Stimulated activated CD8-positive, alpha-beta memory T cell treated with anti-CD3 and anti-CD28 coated beads, Interleukin-12 subunit alpha, Interleukin-12 subunit beta, amount 100 ng/mL, for 1 hour (primary cell): ENCODE measurements around the gene FCRL1.

Experiments used
- DNase-seq: peaks from one replicate; pipeline ENCODE4 v3.0.0-alpha.2; 2020; ENCODE audit warnings: low read depth

Gene FCRL1

GRCh38 chr1:157819896-157820295, at the start of gene FCRL1:
FCRL1 (minus strand) TSS chr1:157820120; CDS start chr1:157820037, 83 bp downstream.
- no peak for DNase-seq

- DNase-seq = no peak
Observed at GRCh38 chr1:157868654-157869053, 48.7 kb upstream of the FCRL1 start.

GRCh38 chr1:157862114-157863070, 42.5 kb upstream of the FCRL1 start:
- no peak for DNase-seq

GRCh38 chr1:157856538-157856937, 36.6 kb upstream of the FCRL1 start:
- no peak for DNase-seq

GRCh38 chr1:157852476-157852875, 32.6 kb upstream of the FCRL1 start:
- DNase-seq = no peak

GRCh38 chr1:157849229-157849875, 29.4 kb upstream of the FCRL1 start:
- DNase-seq = no peak

GRCh38 chr1:157844089-157844830, 24.3 kb upstream of the FCRL1 start:
- DNase-seq = no peak

GRCh38 chr1:157842939-157843338, 23.0 kb upstream of the FCRL1 start:
- DNase-seq = no peak

GRCh38 chr1:157841708-157842107, 21.8 kb upstream of the FCRL1 start, which contains the start of gene CD5L:
CD5L (minus strand) TSS chr1:157841808; CDS start chr1:157841701, 107 bp downstream.
- no peak for DNase-seq

GRCh38 chr1:157838966-157839365, 19.0 kb upstream of the FCRL1 start:
- DNase-seq = no peak

GRCh38 chr1:157834430-157834829, 14.5 kb upstream of the FCRL1 start:
- DNase-seq = no peak

- DNase-seq = no peak
Observed at GRCh38 chr1:157833145-157833544, 13.2 kb upstream of the FCRL1 start.

GRCh38 chr1:157831968-157832626, 12.2 kb upstream of the FCRL1 start:
- no peak for DNase-seq

- no peak for DNase-seq
Observed at GRCh38 chr1:157830887-157831286, 11.0 kb upstream of the FCRL1 start.

GRCh38 chr1:157829711-157830110, 9.8 kb upstream of the FCRL1 start:
- no peak for DNase-seq

- no peak for DNase-seq
Observed at GRCh38 chr1:157829210-157829609, 9.3 kb upstream of the FCRL1 start.

GRCh38 chr1:157820299-157820698, 379 bp upstream of the FCRL1 start:
- no peak for DNase-seq

- no peak for DNase-seq
Observed at GRCh38 chr1:157819215-157819614, 705 bp downstream of the FCRL1 start.

- DNase-seq = no peak
Observed at GRCh38 chr1:157813269-157813668, 6.7 kb downstream of the FCRL1 start.

- DNase-seq = no peak
Observed at GRCh38 chr1:157806431-157807149, 13.3 kb downstream of the FCRL1 start.

GRCh38 chr1:157803851-157804250, 16.1 kb downstream of the FCRL1 start:
- no peak for DNase-seq
